GM03348 (cell line): ENCODE results near the gene OTUD3.
"Not testable (repeated sequence)": the region's sequence is repeated elsewhere in the genome, so short reads cannot be mapped to it uniquely, and the experiment has no call there.

Experiments used
- DNase-seq: peaks from one replicate; pipeline ENCODE4 v3.0.0; 2012; ENCODE audit warnings: low spot score

The OTUD3 gene

DNA sequence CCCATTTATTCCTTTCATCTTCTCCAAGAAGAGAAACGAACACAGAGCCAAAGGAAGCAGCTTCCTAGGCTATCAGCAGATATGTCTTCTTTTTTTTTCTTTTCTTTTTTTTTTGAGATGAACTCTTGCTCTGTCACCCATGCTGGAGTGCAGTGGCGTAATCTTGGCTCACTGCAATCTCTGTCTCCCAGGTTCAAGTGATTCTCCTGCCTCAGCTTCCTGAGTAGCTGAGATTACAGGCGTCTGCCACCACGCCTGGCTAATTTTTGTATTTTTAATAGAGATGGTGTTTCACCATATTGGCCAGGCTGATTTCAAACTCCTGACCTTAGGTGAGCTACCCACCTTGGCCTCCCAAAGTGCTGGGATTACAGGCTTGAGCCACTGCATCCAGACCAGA is 13.6 kb upstream of the OTUD3 start:
- DNase-seq, result not testable (repeated sequence)

DNA sequence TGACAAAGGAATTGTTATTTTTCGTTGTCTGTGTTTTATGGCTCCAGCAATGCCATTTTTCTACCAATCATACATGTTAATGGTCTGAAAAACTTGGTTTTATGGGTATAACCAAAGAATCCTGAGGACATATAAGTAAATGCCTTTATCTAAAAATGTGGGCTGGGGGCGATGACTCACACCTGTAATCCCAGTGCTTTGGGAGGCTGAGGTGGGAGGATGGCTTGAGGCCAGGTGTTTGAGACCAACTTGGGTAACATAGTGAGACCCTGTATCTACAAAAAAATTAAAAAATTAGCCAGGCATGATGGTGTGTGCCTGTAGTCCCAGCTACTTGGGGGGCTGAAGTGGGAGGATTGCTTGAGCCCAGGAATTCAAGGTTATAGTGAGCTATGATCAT is 12.7 kb upstream of the OTUD3 start:
- DNase-seq, result not testable (repeated sequence)

DNA sequence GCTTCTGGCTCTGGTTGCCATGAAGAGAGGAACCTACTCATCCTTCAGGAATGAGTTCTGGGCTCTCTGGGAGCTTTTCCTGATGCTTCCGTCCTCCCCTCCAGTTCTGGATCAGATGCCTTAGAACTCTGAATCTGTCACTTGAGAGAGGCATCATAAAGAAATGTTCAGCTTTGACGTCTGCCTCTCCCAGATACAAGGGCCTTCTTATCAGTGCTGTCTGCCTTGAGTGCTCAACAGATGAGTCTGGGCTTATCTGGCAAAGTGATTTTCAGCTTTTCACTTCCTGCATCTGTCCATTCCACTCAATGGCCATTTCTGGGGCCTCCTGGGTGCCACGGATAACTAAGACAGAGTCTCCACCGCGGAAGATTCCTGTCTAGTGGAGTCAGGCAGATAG is 12.3 kb upstream of the OTUD3 start:
- DNase-seq, result peak; percentile 73

DNA sequence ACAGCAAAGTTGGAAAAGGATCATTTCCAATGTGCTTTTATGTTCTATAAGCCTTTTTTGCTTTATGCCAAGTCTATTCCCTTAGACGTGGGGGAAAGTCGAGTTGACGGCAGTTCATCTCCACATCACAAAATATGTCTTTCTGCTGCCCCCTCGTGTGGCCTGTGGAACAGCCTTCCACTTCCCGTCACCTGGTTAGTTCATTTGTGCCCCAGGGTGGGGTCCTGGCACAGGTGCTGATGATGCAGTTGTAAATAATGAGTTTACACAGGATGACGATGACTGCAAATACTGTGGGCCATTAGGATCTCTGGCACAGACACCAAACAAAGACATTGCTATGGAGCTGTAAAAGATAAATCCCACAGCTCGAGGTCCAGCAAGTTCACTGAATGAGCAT is 10.0 kb upstream of the OTUD3 start:
- no peak for DNase-seq

DNA sequence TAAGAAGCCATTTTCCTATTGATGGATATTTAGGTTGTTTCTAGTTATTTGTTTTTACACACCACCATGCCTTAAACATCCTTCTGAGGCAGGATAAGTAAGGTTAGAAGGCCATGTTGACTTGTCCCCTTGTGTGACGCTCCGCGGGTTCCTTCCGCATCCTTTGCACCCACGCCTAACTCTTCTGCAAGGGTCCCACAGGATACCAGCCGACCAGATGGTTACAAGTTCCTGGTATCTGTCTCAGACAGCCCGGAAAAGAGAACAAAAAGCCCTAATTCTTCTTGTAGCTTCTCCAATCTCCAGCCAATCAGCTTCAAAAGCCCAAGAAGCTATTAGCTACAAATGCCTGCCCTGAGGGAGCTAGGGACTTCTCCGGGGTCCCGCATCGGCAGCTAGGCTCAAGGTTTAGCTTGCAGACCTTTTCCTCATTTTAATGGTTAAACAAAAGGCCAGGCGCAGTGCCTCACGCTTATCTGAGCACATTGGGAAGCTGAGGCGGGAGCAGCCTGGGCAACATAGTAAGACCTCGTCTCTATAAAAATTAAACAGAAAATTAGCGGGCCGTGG is 4.9 kb upstream of the OTUD3 start:
- DNase-seq, result no peak

DNA sequence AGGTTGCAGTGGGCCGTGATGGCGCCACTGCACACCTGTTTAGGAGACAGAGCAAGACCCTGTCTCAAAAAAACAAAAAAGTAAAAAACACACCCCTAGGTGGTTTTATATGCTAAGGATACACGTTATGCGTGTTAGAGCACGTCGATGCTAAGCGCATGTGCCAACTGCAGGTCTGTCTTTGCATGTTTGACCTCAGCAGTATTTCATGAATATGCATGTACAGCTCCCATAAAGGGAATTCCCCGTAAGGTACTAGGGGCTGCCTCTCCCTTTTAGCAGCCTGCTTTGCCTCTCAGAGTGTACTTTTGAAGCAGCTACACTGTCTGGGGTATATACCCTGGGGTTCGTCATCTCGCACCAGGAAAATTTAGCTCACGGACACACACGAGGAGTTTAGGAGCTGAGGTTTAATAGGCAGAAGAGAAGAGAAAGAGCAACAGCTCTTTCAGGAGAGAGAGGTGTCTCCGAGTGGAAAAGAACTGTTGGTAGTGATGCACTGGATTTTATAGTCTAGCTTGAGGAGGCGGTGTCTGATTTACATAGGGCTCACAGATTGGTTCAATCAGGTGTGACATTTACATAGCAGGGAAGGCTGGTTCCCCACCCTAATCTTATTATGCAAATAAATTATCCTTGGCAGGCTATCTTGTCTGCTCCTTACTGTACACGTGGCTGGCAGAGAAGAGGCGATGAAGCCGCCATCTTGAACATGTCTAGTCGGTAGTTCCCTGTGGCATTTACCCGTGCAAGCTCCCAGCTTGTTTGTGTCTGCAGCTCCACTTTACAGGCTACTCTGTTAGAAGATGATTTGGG is 4.2 kb upstream of the OTUD3 start:
- no peak for DNase-seq

DNA sequence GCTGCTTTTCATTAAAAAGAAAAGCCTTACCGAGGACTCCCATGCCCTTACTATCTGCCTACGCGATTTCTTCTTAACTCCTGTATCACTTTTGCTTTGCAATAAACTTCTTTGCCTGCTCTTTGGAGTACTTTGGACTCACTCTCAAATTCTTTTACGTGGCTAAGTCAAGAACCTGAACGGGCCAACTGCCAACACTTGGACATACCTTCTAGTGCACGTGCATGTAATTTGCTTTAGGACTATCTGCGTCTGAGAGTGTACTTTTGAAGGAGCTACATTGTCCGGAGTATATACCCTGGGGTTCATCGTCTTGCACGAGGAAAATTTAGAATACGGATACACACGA is 3.6 kb upstream of the OTUD3 start:
- DNase-seq, result no peak

- no peak for DNase-seq
Observed at GRCh38 chr1:19879227-19879626, 3.0 kb upstream of the OTUD3 start.

GRCh38 chr1:19879661-19880060 is 2.5 kb upstream of the OTUD3 start:
- no peak for DNase-seq

DNA sequence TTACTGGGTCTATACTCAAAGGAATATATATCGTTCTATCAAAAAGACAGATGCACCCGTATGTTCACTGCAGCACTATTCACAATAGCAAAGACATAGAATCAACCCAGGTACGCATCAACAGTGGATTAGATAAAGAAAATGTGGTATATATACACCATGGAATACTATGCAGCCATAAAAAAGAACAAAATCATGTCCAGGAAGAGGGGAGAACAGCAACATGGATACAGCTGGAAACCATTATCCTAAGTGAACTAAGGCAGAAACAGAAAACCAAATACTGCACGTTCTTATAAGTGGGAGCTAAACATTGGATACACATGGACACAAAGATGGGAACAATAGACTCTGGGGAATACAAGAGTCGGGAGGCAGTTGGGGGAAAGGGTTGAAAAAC is 1.4 kb upstream of the OTUD3 start:
- not testable (repeated sequence) for DNase-seq

- DNase-seq, result no peak
Observed at GRCh38 chr1:19884312-19884711, 2.1 kb downstream of the OTUD3 start.

DNA sequence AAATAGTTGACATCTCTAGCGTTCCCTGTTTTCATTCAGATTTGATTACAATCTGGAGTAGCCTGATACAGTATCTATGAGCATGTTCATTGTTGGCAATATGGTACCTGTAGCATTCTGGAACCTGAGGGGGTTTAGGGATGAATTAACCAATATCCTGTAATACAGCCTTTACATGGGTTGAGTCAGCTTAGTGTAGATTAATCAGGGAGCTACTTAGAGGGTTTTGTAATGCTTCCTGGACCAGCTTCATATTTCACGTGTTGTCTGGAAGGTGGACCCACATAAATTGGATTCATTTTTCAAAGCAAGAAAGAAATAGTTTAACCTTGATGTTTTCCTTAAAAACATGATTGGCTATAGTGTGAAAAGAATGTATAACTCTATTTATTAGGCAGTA is 3.6 kb downstream of the OTUD3 start:
- peak; percentile 12 for DNase-seq

DNA sequence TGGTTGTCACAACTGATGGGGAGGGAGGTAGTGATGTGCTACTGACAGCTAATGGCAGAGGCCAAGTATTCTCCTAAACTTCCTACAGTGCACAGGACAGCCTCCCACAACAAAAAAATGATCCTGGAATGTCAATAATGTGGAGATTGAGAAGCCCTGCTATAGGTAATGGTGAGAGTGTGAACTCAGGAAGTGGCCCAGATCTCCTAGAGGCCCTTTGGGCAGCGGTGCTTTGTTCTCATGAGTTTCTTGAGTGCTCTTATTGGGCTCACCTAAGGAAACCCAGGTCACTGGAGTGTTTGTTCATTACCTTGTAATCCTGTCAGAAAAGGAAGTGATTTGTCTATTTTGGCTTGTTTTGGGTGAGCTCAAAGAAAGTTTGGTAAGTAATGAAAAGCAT is 5.9 kb downstream of the OTUD3 start:
- DNase-seq, result no peak

DNA sequence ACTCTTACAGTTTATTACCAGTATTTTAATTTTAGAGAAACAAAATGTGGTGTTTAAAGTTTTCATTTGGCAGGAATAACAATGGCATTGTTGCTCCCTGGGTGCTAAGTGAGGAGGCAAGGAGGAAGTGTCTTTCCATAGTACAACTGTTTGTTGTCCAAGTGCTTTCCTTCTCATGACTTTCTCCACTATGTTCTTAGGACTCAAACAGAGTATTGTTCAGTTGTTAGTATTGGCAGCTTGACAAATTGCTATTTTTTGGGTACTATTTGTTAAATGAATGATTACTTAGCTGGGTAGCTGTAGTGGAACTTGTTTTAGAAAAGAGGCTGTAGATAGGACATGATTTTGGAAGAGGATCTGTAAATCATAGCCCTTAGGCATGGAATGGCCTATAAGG is 7.5 kb downstream of the OTUD3 start:
- no peak for DNase-seq

- no peak for DNase-seq
Observed at GRCh38 chr1:19892129-19892528, 9.9 kb downstream of the OTUD3 start.

DNA sequence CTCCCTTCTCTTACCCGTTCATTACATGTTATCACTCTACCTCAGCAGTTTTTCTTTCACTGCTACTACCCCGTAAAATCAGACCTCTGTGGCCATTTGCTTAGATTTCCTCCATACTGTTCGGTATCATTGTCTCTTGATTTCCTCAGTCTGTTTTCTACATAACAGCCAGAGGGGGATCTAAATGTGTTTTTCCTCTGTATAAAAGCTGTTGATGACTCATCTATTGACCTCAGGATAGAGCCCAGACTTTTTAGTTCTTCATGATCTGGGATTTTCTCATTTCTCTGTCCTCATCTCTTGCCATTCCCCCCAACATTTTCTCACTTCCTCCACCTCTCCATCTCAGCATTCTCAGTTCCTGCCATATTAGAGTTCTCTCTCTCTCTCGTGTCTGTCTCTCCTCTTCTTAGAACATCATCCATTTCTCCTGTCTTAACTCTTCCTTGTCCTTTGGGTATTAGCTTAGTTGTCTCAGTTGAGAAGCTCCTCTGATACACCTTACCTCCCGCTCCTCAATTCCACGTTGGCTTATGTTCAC is 10.5 kb downstream of the OTUD3 start:
- peak; percentile 22 for DNase-seq

DNA sequence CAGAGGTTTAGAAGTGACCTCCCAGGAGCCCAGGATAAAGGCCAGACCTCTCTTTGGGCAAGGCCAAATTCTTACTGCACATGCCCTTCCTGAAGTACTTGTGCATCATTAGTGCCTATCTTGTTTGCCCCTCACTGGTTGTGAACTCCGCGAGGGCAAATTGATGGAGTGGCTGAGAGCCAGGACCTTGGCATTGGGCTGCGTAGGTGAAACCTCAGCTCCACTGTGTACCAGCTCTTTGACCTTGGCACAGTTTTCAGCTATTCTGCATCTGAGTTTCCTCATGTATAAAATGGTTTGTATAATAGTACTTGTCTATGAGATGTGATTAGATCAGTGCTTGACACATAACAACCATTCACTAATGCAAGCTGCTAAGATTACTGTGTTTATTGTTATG is 11.5 kb downstream of the OTUD3 start:
- no peak for DNase-seq

DNA sequence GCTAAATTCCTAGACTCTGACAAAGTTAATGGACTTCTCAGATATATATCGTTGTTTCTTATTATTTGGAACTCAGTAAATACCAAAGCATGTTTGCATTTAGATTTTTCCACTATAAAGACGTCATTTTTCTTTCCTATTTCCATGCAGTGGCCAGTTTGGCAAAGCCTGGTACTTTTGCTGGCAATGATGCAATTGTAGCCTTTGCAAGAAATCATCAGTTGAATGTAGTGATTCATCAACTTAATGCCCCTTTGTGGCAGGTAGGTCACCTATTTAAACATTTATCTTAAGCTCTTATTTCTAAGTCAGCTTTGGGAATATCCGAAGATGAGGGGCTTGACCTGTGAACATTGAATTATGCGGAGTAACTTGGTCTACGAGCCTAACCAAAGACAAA is 12.0 kb downstream of the OTUD3 start:
- no peak for DNase-seq

DNA sequence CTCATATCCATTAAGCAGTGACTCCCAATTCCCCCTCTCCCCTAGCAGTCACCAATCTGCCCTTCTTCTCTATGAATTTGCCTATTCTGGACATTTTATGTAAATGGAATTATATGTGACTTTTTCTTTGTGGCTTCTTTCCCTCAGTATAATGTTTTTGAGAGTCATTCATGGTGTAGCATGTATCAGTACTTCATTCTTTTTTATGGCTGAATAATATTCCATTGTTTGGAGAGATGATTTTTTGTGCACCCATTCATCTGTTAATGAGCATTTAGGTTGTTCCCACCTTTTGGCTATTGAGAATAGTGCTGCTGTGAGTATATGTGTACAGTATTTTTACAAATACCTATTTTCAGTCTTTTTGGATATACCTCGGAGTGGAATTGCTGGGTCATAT is 19.5 kb downstream of the OTUD3 start:
- no peak for DNase-seq

GRCh38 chr1:19903621-19904020 is 21.4 kb downstream of the OTUD3 start:
- DNase-seq, result no peak

DNA sequence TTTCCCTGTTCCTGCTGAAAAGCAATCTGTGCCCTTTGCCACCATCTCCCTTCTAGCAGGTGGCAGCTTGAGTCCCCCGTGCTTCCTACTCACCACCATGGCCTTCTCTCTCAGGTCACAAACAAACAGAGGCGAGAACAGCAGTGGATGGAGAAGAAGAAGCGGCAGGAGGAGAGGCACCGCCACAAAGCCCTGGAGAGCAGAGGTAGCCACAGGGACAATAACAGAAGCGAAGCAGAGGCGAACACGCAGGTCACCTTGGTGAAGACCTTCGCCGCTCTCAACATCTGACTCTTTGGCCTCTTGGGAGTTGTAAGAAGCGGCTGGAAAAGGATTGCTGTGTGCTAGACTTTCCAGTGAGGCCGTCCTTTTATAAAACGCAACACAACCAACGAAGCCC is 25.3 kb downstream of the OTUD3 start:
- no peak for DNase-seq

DNA sequence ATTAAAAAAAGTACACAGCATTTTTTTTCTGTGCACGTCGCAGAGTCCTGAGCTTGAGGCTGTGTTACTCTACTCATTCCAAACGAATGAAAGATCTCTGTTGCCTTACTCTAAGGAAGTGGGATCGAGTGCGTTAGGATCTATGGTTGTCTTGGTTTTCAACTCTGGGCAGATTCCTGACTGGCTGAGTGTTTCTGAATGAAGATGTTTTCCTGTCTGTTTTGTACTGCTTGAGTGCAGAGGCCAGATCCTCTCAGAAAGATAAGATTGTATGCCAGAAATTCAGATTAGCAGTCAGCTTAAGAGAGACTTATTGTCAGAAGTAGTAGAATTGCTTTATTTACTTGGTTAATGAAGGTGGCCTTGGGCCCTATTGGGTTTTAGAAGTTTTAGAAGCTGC is 27.2 kb downstream of the OTUD3 start:
- DNase-seq, result no peak

GRCh38 chr1:19909971-19910370 is 27.8 kb downstream of the OTUD3 start:
- no peak for DNase-seq

- no peak for DNase-seq
Observed at GRCh38 chr1:19910650-19911049, 28.5 kb downstream of the OTUD3 start.
